Skeletal muscle tissue (tissue), 4 donors: ENCODE data around the gene TAF7L. TPM values are rescaled to one million over a fixed set of nuclear protein-coding genes. Genes with fewer than 3 reads are reported as not detected.
"Not testable (repeated sequence)": the region's sequence is repeated elsewhere in the genome, so short reads cannot be mapped to it uniquely, and the experiment has no call there.

Source experiments
- H3K27ac ChIP-seq: one replicate; pipeline ENCODE4 v1.7.0; 2013; ENCODE audit warnings: mild to moderate bottlenecking, low read depth, low read length, inconsistent platforms
- H3K27me3 ChIP-seq, 3 donors: one replicate each; pipeline ENCODE4 v1.7.0; 2013; ENCODE audit warnings: low read length in 3 of 3; ENCODE audit not compliant: control insufficient read depth in 3 of 3, insufficient read depth in 3 of 3
- H3K36me3 ChIP-seq, 3 donors: one replicate each; pipeline ENCODE4 v1.7.0; 2013; ENCODE audit warnings: low read length in 3 of 3; ENCODE audit not compliant: control insufficient read depth in 3 of 3, insufficient read depth in 3 of 3
- H3K4me1 ChIP-seq, 3 donors: one replicate each; pipeline ENCODE4 v1.7.0; 2013; ENCODE audit warnings: low read length in 3 of 3, mild to moderate bottlenecking in 3 of 3; ENCODE audit not compliant: control insufficient read depth in 3 of 3, insufficient read depth in 3 of 3
- H3K4me3 ChIP-seq, 3 donors: one replicate each; pipeline ENCODE4 v1.7.0; 2013; ENCODE audit warnings: low read length in 3 of 3
- H3K9ac ChIP-seq, 3 donors: one replicate each; pipeline ENCODE4 v1.7.0; 2013; ENCODE audit warnings: low read length in 3 of 3, mild to moderate bottlenecking in 3 of 3, moderate library complexity in 2 of 3, low read depth in 1 of 3
- H3K9me3 ChIP-seq, 3 donors: one replicate each; pipeline ENCODE4 v1.7.0; 2013; ENCODE audit warnings: low read length in 3 of 3; ENCODE audit not compliant: control insufficient read depth in 3 of 3
- total RNA-seq: library from RNA; depleted of rRNA; stranded (reverse); fragments of >200 nt; gene quantifications from one replicate; pipeline ENCODE4 v1.2.3, GENCODE V29; 2014
- donor health status: Osteomylitis.

TAF7L gene
- total RNA-seq, result not detected

- no peak within 1 kb of the TSS for H3K27ac ChIP-seq
- H3K9me3 ChIP-seq, result no peaks in the 10 kb centered on the region
- H3K4me1 ChIP-seq, result no peaks in the 10 kb centered on the region
- no peak within 1 kb of the TSS for H3K4me3 ChIP-seq
- no peak within 1 kb of the TSS for H3K9ac ChIP-seq
- no peaks in the 10 kb centered on the region for H3K36me3 ChIP-seq
- H3K27me3 ChIP-seq, result peaks cover 0 to 4% (median 0%) of the 10 kb centered on the region in 3 donors
Measured at GRCh38 chrX:101290957-101291603, at the start of gene TAF7L. TSS of gene TAF7L (minus strand) at chrX:101291334. CDS start at chrX:101287543, 3,791 bp downstream.

GRCh38 chrX:101337776-101338271 is 46.7 kb upstream of the TAF7L start:
- Histone ChIP-seq H3K9me3 (no peaks in the 10 kb centered on the region), H3K9ac (no peak overlapping the region), H3K27ac (no peak overlapping the region), H3K36me3 (no peaks in the 10 kb centered on the region), H3K4me1 (no peaks in the 10 kb centered on the region), H3K4me3 (no peak overlapping the region), H3K27me3 (no peaks in the 10 kb centered on the region)

GRCh38 chrX:101334310-101334709 is 43.2 kb upstream of the TAF7L start:
- H3K27ac ChIP-seq, result not testable (repeated sequence)

GRCh38 chrX:101326600-101326999 is 35.5 kb upstream of the TAF7L start:
- not testable (repeated sequence) for H3K4me3 ChIP-seq, H3K27ac ChIP-seq, H3K36me3 ChIP-seq, H3K27me3 ChIP-seq, H3K9ac ChIP-seq, H3K9me3 ChIP-seq, H3K4me1 ChIP-seq

More at GRCh38 chrX:101334310-101334709, 43.2 kb upstream of the TAF7L start:
- not testable (repeated sequence) for H3K9me3 ChIP-seq, H3K27me3 ChIP-seq, H3K36me3 ChIP-seq, H3K4me3 ChIP-seq, H3K9ac ChIP-seq, H3K4me1 ChIP-seq

GRCh38 chrX:101303790-101304189 is 12.7 kb upstream of the TAF7L start:
- no peak overlapping the region for H3K9ac ChIP-seq
- H3K4me3 ChIP-seq, result no peak overlapping the region
- H3K27ac ChIP-seq, result no peak overlapping the region
- H3K36me3 ChIP-seq, result no peaks in the 10 kb centered on the region
- no peaks in the 10 kb centered on the region for H3K9me3 ChIP-seq
- H3K4me1 ChIP-seq, result no peaks in the 10 kb centered on the region
- H3K27me3 ChIP-seq, result no peaks in the 10 kb centered on the region

- not testable (repeated sequence) for H3K27ac ChIP-seq, H3K4me1 ChIP-seq, H3K9ac ChIP-seq, H3K27me3 ChIP-seq, H3K9me3 ChIP-seq, H3K4me3 ChIP-seq, H3K36me3 ChIP-seq
Measured at GRCh38 chrX:101295603-101296002, 4.5 kb upstream of the TAF7L start.

- peaks cover 0 to 4% (median 0%) of the 10 kb centered on the region in 3 donors for H3K27me3 ChIP-seq
- H3K9me3 ChIP-seq, result no peaks in the 10 kb centered on the region
Measured at GRCh38 chrX:101287402-101287801, 3.7 kb downstream of the TAF7L start.

GRCh38 chrX:101276238-101276637 is 14.9 kb downstream of the TAF7L start:
- Histone ChIP-seq H3K4me1 (no peaks in the 10 kb centered on the region), H3K27ac (no peak overlapping the region), H3K4me3 (no peak overlapping the region), H3K36me3 (no peaks in the 10 kb centered on the region), H3K9ac (no peak overlapping the region), H3K27me3 (no peaks in the 10 kb centered on the region), H3K9me3 (no peaks in the 10 kb centered on the region)

More at GRCh38 chrX:101287402-101287801, 3.7 kb downstream of the TAF7L start:
- Histone ChIP-seq H3K9ac (no peak overlapping the region), H3K27ac (no peak overlapping the region), H3K4me3 (no peak overlapping the region), H3K4me1 (no peaks in the 10 kb centered on the region), H3K36me3 (no peaks in the 10 kb centered on the region)

- no peaks in the 10 kb centered on the region for H3K9me3 ChIP-seq
- no peaks in the 10 kb centered on the region for H3K36me3 ChIP-seq
- no peak overlapping the region for H3K27ac ChIP-seq
- no peaks in the 10 kb centered on the region for H3K4me1 ChIP-seq
- H3K27me3 ChIP-seq, result no peaks in the 10 kb centered on the region
- no peak overlapping the region for H3K4me3 ChIP-seq
- no peak overlapping the region for H3K9ac ChIP-seq
Measured at GRCh38 chrX:101274198-101274597, 16.9 kb downstream of the TAF7L start.

GRCh38 chrX:101265869-101266428 is 25.2 kb downstream of the TAF7L start:
- Histone ChIP-seq H3K27me3 (peaks cover 0 to 3% (median 0%) of the 10 kb centered on the region in 3 donors), H3K9ac (no peak overlapping the region), H3K4me3 (no peak overlapping the region), H3K36me3 (no peaks in the 10 kb centered on the region), H3K27ac (no peak overlapping the region), H3K9me3 (no peaks in the 10 kb centered on the region), H3K4me1 (no peaks in the 10 kb centered on the region)
